ENCODE measurements around the gene PCCA.

DNA sequence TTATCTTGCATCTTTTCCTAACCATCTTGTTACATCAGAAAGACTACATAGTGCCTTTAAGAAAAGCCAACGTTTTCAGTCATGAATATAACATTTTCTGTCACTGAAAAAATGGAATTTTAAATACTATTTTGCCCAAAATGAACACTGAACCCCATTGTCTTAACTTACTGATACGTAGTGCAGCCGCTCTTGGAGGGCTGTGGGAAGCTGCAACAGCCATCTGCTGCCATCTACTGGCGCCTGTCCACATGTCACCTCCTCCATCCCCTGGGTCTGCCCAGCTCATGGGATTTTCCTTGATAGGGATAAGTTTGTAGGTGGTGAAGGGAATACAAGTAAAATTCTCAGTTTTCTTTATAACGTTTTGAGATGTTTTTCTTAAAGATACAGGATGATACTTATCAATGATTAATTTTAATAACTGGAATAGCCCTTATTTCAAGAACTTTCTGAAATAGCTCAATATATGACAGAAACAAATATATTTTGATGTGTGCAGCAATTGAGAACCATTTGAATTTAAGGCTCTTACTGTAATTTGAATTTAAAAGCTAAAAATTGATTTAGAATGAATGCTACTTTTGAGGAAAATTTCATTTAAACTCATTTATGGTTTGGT, 426.0 kb downstream of the PCCA start:
- TF ChIP-seq CTCF (IDR thresholded peaks at IDR 0.05) (peak; percentile 79 to 90 (median 80)), EP300 (IDR thresholded peaks at IDR 0.05) (no peak), POLR2A (IDR thresholded peaks at IDR 0.05; ENCODE audit: low read depth) (no peak)

All from esophagus muscularis mucosa (tissue), 4 donors.